ENCODE measurements around the gene SEC11C.

Gene SEC11C

DNA sequence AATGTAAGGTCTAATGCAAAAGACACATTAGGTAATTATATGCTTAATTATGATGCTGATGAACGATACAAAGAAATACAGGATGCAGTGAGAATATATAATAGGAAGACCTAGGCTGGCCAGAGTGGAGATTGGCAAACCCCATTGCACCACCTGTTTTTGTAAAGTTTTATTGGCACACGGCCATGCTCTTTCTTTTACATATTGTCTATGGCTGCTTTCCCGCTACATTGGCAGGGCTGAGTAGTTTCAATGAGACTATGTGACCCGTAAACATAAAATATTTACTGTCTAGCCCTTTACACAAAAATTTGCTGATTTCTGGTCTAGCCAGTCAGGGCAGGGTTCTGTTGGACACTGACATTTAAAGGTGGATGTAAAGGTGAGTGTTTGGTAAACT is 5.4 kb downstream of the SEC11C start:
- DNase-seq, result no peak

DNA sequence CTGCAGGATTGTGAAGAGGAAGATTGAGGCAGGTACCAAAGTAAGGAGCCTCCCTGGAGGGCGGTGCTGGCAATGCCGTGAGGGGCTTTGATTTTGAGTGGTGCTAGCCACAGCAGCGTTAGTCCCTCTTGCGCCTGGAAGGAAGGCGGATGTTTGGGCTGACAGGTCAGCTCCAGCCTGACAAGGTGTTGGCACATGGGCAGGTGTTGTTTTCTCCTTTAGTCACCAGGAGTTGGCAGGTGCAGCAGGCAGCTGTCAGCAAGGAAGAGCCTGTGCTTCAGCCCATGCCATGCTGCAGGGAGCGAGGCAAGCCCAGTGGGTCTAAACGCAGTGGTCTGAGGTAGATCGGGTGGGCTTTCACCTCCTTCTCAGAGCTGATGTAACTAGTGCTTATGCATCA is 8.5 kb downstream of the SEC11C start:
- DNase-seq, result no peak

DNA sequence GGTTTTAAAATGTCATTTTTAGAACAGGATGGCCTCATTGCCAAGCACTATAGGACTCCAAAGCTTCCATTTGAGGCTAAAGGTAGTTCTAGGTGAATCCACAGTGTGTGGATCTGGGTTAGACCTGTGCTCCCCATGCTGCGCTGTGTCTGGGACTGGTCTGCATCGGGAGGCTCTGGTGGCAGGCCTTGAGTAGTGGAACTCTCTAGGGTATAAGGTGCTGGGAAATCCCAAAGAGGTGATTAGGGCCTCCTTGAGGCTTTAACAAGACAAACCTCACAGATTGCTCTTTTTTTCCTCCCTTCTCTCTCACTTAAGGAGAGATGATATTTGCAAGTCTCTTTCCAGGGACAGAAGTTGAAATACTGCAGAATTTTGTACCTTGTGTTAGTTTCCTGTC is 9.3 kb downstream of the SEC11C start:
- DNase-seq, result no peak

DNA sequence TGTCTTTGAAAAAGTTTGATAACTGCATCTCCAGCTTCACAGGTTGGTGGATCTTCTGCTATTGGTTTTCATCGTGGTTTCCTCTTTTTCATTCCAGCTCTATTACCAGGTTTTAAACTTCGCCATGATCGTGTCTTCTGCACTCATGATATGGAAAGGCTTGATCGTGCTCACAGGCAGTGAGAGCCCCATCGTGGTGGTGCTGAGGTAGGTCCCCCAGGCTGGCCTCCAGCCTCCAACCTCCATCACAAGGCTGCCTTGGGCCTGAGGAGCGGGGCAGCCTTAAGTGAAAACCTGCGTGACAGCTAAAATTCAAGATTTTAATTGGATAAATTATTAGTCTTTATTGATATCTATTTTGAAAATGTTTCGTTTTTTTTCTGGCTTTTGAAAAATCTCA is 9.7 kb downstream of the SEC11C start:
- DNase-seq, result no peak

DNA sequence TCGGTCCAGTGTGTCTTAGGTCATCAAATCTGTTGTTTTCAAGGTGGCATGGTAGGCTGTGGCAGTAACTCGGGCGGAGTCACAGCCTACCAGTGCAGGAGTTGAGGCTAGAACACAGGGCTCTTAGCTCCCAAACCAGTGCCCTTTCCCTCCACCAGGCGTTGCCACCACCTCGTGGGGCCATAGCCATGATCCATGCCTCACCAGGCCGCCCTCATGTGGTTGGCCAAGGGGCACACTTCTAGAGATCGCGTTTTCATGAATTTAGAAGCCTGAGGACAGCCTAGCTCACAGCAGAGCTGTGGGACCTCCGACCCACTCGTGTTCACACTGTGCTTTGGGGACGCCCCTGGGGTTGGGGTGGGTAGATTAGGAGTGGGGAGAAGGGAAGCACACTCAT is 10.6 kb downstream of the SEC11C start:
- DNase-seq, result no peak

DNA sequence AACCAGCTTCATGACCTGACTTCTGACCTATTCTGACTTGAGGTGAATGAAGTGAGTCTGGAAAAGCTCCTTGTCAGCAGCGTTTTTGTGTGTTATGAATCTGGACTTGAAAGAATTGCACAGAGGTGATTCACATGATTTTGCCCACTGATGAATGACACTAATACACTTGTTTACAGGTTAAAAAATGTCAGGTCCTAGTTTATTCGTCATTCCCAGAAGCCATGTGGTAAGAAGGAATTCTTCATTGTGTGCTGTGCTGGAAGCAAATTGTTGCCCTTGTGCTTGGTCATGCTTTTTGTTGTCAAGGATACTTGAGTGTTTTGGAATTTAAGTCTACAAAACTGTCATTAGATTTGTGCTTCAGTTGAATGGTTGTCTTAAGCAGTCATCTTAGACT is 15.5 kb downstream of the SEC11C start:
- DNase-seq, result peak; percentile 65

DNA sequence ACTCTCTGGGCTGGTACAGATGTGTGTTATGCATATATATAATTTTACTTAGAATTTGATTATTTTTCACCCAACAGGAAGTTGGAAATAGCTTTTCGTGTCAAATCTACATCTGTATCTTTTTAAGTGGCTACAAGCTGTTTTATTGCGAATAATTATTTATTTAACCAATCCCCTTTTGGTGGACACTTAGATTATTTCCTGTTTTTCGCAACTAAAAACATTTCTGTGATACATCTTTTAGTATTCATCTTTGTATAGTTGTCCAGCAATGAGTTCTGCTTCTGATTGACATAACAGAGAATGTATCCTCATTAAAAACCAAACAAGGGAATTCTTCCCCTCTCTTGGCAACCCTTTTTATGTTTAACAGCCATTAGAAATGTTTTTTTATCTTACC is 16.6 kb downstream of the SEC11C start:
- no peak for DNase-seq

DNA sequence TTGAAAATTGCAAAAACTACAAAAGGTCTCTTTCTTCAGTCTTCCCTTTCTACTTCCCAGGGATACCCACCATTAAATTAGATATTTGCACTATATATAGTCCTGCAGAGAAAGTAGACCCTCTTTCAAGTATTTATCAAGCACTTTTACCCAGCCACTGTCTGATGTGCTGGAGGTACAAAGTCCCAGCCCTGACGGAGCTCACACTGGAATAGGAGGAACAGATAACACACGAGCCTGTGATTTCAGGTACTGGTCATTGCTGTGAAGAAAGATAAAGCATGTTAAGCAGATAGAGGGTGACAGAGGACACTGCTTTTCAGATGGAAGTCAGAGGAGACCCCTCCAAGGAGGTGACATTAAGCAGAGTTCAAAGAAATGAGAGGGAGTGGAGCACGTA is 19.6 kb downstream of the SEC11C start:
- DNase-seq, result no peak

DNA sequence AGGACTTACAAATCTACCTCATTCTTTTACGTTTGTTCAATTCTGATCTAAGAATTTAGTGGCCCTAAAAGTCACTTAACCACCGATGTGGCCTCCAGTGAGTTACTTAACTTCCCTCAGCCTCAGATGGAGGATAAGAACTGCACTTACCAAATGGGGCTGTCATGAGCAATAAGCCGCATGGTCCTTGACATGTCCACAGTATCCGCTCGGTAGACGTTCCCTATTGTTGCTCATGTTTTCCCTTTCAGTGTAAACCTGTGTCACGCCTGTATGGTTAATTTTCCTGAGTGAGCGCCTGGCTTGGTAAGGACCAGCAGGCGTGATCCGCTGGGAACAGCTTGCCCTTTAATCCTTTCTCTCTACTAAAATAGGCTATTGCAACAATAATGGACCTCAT is 20.3 kb downstream of the SEC11C start:
- DNase-seq, result no peak

DNA sequence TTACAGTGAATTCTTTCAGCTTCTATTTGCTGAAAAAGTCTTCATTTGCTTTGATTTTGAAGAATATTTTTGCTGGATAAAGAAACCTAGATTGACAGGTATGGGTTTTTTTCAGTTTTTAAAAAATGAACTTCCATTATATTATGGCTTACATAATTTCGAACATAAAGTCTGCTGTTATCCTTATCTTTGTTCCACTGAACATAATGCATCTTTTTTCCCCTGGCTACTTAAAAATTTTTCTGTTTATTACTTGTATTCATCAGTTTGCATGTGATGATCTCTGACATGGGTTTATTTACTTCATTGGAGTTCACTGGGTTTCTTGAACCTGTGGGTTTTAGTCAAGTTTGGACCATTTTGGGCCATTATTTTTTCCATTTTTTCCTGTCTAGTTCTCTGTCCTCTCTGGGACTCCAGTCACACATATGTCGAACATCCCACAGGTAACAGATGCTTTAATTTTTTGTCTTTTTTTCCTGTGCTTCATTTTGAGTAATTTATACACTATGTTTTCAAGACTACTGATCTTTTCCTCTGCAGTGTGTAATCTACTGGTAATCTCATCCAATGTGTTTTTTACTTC is 33.1 kb downstream of the SEC11C start:
- no peak for DNase-seq

DNA sequence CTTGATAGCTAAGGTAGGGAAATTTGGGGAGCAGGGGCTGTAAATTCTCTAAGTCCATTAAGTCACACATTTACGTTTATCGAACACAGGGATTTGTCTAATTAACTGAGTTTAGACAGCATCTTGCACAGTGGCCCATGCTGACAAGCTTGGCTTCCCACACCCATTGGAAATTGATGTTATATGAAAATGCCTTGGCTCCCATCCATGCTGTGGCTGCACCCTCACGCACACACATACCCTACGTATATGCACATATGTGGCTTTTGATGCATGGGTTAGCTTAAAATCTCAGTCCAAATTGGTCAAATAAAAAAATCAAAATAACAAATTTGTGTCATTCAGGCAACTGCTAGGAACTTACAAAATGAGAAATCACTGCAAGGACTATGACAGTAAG is 37.8 kb downstream of the SEC11C start:
- DNase-seq, result no peak

DNA sequence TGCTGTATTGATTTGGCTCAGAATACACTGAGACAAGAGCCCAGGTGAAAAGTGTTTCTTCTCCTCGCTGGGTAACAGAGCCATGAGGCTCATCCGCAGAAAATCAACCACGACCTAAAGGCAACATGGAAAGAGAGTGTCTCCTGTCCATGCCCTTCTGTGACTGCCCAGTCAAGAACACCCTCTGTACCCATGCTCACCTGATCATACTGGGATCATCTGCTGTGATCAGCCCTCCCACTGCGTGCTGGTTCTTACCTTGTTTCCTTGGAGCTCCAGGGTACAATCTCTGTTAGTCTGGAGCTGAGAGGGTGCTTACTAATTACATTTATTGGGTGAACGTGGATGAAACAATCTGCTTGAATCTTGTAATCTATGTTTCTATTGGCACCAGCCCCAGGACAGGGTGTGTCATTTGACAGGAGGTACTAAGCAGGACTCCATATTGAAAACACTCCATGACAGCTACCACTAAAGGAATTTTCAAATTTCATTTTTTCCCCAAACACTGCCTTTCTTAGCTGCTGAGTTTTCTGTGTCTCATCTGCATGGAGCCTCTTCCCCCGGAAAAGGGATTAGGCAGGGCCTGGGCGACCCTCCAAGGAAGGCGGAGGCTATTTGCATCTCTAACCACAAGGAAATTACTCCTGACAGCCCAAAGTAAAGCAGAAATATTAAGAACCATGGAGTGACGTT is 40.6 kb downstream of the SEC11C start:
- peak; percentile 90 for DNase-seq

DNA sequence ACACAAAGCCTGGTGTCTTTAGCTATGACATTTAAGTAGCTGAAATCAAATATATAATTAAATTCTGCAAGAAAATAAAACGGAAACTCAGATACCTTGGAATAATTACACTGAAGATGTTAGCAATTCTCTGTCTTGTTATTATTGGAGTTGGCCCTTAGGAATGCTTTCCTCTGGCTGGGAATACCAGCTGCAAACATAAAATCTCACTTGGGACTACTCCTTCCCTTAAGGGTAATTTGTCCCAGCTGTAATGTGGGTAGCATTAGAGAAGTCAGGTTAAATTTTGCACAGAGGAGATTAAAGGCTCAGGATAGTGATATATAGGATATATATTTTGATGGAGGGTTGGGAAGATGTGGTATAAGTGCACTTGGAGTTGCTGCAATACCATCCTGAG is 43.0 kb downstream of the SEC11C start:
- DNase-seq, result peak; percentile 29

DNA sequence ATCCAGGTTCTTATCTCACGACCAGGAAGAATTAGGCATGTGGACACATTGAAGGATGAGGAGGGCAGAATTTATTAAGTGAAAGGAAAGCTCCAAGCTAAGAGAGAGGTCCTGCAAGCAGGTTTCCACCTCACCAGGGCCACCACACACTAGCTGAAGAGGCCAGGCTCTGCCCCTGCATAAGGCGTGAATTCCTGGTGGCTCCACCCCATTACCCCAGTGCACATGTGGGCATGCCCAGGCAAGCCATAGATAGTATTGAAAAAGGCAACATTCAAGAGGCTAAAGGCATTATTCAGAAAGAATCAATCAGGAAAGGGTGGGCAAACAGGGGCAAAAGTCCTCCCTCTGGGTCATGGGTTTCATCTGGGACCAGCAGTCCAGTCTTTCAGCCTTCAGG is 49.3 kb downstream of the SEC11C start:
- DNase-seq, result no peak

DNA sequence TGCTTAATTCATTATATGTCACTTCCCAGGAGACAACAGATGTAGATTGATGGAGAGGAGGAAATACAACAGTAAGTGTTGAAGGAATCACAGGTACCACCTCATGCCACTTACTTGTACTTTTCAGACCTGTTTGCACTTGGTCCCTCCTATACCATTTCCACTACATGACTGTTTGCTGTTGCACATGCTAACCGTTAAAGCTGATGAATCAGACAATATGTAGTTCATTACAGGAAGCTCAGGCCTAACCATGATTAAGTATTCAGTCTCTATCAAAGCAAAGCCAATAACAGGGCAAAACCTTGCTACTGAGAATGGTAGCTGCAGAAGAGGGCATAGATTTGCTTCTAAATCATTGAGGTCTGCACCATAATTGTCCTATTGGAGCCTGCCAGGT is 50.1 kb downstream of the SEC11C start:
- DNase-seq, result peak; percentile 41

DNA sequence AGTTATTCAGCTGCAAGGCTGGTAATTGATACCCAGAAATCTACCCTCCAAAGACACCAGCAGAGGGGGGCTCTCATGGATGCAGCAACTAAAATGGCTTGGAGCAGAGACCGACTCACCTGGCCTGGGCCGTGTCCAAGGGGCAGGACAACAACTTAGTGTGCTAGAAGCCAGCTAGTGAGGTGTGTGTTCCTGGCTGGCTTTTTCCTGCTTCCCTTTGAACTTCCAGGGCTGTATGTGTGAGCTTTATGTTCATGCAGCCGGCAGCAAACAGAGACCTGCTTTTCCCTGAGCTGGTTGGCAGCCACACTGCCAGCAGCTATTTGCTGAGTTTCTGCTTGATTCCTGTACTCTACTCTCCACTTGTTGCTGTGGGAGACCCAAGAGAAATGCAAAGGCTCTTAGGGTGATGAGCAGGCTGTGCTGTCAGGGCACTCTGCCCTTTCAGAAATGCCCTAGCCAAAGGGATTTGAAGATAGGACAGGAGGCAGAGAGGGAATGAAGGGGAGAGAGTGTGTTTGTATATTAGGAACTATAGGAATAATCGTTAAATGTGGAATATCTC is 56.6 kb downstream of the SEC11C start:
- DNase-seq, result no peak

DNA sequence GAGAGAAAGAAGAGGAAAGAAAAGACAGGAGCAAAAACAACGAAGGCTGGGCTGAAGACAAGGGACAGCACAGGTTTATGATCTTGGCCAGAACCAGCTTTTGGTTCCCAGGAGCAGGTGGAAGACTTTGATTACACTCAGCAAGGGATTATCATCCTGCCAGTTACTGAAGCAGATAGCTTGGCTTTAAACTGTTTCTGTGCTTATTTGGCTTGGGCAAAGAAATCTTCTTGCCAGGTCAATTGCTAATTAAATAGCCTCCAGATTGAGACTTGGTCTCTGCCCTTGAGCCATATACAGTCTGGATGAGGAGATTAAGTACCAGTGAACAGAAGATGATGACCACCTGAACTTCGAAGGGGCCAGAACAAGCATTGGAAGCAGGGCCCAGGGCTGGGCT is 58.0 kb downstream of the SEC11C start:
- no peak for DNase-seq

DNA sequence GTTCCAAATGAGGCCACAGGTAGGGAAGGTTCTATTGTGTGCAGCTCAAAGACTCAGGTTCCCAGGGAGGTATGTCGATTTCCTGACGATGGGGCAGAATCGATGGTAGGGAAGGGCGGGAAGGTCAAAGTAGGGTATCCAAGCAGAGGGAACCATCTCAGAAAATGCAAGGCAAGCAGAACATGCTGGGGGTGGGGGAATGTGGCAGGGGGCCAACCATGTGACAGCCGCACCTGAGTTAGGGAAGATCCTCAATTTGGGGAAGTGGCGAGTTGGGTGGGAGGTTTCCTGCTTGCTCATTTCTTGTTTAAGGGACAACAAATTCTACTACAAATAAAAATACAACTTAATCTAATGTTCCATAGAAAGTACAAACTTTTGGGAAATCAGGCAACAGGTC is 58.5 kb downstream of the SEC11C start:
- DNase-seq, result no peak

DNA sequence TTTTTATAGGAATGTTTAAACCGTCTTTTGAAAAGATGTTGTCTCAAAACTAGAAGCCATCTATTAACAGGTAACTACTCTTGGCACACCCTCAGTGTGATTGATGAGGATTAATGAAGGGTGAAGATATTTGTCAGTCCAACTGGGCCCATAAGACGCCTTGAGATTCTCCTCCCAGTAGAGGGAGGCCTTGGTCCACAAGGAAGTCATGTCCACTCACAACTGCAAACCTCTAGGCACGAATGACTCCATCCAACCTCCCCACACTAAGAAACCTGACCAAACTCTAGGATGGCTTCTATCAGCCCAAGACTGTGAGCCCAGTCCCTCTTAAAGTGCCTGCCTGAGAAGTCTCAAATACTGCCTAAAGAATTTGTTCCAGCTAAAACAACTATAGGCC is 61.1 kb downstream of the SEC11C start:
- no peak for DNase-seq

DNA sequence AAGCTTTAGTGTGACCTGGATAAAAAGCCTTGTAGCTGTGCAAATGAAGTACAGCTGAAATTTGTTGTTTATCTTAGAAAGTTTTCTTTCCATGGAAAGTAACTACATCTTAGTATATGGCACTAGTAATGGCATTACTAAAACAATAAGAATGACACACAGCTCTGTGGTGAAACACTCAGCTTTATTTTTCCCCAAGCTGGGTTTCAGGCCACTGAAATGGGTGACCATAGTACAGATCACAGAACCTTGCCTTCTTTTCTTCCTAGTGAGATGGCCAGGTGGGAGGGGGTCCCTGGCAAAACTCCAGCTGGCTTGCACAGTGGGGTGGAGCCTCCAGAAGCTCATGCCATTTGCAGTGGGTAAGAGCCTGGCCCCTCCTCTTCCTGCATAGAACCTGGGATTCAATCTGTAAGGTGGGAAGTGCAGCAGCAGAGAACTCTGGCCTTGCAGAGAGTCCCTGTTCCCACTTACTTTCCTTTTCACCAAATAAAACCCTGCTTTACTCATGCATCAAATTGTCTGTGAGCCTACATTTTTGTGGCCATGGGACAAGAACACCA is 62.7 kb downstream of the SEC11C start:
- no peak for DNase-seq

DNA sequence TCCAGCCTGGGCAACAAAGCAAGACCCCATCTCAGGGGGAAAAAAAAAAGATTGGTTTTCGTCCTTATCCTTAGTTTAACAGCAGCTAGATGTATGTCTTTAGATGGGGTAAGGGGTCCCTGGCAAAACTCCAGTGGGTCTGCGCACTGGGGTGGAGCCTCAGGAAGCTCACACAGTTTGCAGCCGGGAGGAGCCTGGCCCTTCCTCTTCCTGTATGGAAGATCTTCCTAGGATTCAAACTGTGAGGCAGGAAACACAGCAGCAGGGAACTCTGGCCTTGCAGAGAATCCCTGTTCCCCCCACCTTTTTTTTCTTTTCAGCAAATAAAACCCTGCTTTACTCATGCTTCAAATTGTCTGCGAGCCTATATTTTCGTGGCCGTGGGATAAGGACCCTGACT is 67.8 kb downstream of the SEC11C start:
- no peak for DNase-seq
